ENCODE results near the gene INPP4B. TPM values are rescaled to one million over a fixed set of nuclear protein-coding genes. Genes with fewer than 3 reads are reported as not detected.

The INPP4B gene
- polyA plus RNA-seq, 1 of the 3 experiments (the other 2 are of a cell fraction), result 0.08 TPM

DNA sequence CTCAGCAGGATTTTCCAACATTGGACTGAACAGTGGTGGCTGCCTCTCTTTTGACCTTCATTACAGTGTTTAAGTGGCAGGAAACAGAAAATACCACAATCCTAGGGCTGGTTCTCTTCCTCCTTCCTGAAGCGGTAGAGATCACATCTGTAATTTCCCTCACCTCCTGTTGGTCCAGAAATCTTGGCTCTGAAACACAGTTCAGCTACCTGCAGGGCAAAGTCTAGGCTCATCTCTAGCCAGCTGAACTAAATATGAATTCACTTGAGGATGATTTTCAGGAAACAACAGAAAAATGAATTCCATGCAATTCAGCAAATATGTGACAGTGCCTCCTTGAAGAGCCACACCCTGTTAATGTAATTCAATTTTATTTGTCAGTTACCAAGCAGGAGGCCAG, 531.9 kb downstream of the INPP4B start:
- no peak overlapping the region for H3K9ac ChIP-seq
- no peaks in the 10 kb centered on the region for H3K9me2 ChIP-seq
- DNase-seq, result no peak
- POLR2A ChIA-PET, result no interaction called here
- WGBS (ENCODE audit: low lambda C conversion rate), result 100% methylated on average over 1 of the region's 1 CpG
- H3K27me3 ChIP-seq (ENCODE audit: insufficient read depth), result no peaks in the 10 kb centered on the region; the same call in 1 of the 2 replicates
- no peaks in the 10 kb centered on the region for H3K9me3 ChIP-seq
- no peak overlapping the region for H3K4me3 ChIP-seq (ENCODE audit: low read depth in 2 of 2, low read length in 1 of 2)
- TF ChIP-seq SMC3 (IDR thresholded peaks at IDR 0.05; ENCODE audit: low read depth, low read length) (no peak), RCOR1 (IDR thresholded peaks at IDR 0.05; ENCODE audit: low read length) (no peak), FOSL2 (IDR thresholded peaks at IDR 0.05; ENCODE audit: borderline replicate concordance, low read depth) (no peak), GABPA (IDR thresholded peaks at IDR 0.05; ENCODE audit: low read depth) (no peak), TCF12 (IDR thresholded peaks at IDR 0.05) (no peak), NRF1 (IDR thresholded peaks at IDR 0.05; ENCODE audit: low read depth, low read length) (no peak), CHD2 (IDR thresholded peaks at IDR 0.05; ENCODE audit: low read length, partially characterized antibody) (no peak), TEAD4 (IDR thresholded peaks at IDR 0.05; ENCODE audit: borderline replicate concordance, insufficient read depth) (no peak), ELF1 (IDR thresholded peaks at IDR 0.05) (no peak), MXI1 (IDR thresholded peaks at IDR 0.05; ENCODE audit: low read depth, low read length) (no peak), RFX5 (IDR thresholded peaks at IDR 0.05; ENCODE audit: low read length) (no peak), JUND (IDR thresholded peaks at IDR 0.05) (no peak)
- TF ChIP-seq, protein P1, sequence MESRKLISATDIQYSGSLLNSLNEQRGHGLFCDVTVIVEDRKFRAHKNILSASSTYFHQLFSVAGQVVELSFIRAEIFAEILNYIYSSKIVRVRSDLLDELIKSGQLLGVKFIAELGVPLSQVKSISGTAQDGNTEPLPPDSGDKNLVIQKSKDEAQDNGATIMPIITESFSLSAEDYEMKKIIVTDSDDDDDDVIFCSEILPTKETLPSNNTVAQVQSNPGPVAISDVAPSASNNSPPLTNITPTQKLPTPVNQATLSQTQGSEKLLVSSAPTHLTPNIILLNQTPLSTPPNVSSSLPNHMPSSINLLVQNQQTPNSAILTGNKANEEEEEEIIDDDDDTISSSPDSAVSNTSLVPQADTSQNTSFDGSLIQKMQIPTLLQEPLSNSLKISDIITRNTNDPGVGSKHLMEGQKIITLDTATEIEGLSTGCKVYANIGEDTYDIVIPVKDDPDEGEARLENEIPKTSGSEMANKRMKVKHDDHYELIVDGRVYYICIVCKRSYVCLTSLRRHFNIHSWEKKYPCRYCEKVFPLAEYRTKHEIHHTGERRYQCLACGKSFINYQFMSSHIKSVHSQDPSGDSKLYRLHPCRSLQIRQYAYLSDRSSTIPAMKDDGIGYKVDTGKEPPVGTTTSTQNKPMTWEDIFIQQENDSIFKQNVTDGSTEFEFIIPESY (IDR thresholded peaks at IDR 0.05; ENCODE audit: borderline replicate concordance, low read depth), result no peak
- TF ChIP-seq, protein P2, sequence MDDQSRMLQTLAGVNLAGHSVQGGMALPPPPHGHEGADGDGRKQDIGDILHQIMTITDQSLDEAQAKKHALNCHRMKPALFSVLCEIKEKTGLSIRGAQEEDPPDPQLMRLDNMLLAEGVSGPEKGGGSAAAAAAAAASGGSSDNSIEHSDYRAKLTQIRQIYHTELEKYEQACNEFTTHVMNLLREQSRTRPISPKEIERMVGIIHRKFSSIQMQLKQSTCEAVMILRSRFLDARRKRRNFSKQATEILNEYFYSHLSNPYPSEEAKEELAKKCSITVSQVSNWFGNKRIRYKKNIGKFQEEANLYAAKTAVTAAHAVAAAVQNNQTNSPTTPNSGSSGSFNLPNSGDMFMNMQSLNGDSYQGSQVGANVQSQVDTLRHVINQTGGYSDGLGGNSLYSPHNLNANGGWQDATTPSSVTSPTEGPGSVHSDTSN (IDR thresholded peaks at IDR 0.05), result no peak
- TF ChIP-seq, protein P3, sequence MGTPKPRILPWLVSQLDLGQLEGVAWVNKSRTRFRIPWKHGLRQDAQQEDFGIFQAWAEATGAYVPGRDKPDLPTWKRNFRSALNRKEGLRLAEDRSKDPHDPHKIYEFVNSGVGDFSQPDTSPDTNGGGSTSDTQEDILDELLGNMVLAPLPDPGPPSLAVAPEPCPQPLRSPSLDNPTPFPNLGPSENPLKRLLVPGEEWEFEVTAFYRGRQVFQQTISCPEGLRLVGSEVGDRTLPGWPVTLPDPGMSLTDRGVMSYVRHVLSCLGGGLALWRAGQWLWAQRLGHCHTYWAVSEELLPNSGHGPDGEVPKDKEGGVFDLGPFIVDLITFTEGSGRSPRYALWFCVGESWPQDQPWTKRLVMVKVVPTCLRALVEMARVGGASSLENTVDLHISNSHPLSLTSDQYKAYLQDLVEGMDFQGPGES (IDR thresholded peaks at IDR 0.05; ENCODE audit: low read depth, low read length), result no peak
- TF ChIP-seq, protein P4, sequence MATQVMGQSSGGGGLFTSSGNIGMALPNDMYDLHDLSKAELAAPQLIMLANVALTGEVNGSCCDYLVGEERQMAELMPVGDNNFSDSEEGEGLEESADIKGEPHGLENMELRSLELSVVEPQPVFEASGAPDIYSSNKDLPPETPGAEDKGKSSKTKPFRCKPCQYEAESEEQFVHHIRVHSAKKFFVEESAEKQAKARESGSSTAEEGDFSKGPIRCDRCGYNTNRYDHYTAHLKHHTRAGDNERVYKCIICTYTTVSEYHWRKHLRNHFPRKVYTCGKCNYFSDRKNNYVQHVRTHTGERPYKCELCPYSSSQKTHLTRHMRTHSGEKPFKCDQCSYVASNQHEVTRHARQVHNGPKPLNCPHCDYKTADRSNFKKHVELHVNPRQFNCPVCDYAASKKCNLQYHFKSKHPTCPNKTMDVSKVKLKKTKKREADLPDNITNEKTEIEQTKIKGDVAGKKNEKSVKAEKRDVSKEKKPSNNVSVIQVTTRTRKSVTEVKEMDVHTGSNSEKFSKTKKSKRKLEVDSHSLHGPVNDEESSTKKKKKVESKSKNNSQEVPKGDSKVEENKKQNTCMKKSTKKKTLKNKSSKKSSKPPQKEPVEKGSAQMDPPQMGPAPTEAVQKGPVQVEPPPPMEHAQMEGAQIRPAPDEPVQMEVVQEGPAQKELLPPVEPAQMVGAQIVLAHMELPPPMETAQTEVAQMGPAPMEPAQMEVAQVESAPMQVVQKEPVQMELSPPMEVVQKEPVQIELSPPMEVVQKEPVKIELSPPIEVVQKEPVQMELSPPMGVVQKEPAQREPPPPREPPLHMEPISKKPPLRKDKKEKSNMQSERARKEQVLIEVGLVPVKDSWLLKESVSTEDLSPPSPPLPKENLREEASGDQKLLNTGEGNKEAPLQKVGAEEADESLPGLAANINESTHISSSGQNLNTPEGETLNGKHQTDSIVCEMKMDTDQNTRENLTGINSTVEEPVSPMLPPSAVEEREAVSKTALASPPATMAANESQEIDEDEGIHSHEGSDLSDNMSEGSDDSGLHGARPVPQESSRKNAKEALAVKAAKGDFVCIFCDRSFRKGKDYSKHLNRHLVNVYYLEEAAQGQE (IDR thresholded peaks at IDR 0.05; ENCODE audit: low read depth, low read length), result no peak
- TF ChIP-seq, protein P5, sequence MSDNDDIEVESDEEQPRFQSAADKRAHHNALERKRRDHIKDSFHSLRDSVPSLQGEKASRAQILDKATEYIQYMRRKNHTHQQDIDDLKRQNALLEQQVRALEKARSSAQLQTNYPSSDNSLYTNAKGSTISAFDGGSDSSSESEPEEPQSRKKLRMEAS (IDR thresholded peaks at IDR 0.05; ENCODE audit: low read depth), result no peak
- TF ChIP-seq, protein P6, sequence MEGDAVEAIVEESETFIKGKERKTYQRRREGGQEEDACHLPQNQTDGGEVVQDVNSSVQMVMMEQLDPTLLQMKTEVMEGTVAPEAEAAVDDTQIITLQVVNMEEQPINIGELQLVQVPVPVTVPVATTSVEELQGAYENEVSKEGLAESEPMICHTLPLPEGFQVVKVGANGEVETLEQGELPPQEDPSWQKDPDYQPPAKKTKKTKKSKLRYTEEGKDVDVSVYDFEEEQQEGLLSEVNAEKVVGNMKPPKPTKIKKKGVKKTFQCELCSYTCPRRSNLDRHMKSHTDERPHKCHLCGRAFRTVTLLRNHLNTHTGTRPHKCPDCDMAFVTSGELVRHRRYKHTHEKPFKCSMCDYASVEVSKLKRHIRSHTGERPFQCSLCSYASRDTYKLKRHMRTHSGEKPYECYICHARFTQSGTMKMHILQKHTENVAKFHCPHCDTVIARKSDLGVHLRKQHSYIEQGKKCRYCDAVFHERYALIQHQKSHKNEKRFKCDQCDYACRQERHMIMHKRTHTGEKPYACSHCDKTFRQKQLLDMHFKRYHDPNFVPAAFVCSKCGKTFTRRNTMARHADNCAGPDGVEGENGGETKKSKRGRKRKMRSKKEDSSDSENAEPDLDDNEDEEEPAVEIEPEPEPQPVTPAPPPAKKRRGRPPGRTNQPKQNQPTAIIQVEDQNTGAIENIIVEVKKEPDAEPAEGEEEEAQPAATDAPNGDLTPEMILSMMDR (IDR thresholded peaks at IDR 0.05), result no peak
- H3K36me3 ChIP-seq (replicated peaks in 1 of 2; ENCODE audit: control insufficient read depth in 1 of 2, insufficient read depth in 2 of 2, low read length in 1 of 2), result no peaks in the 10 kb centered on the region
- no peak overlapping the region for H3K4me2 ChIP-seq
- H3K79me2 ChIP-seq (ENCODE audit: insufficient read depth), result no peaks in the 10 kb centered on the region
- no peak overlapping the region for H2AFZ ChIP-seq (ENCODE audit: low read depth)
- CTCF ChIA-PET, result interaction anchor here (0.6 kb wide), 1 partner anchor 209 kb away, joined by 3 read pairs; no protein-coding TSS in a partner anchor
- H4K20me1 ChIP-seq (ENCODE audit: insufficient read depth), result no peaks in the 10 kb centered on the region
- H3K27ac ChIP-seq (ENCODE audit: low read depth in 2 of 2, low read length in 1 of 2), result no peak overlapping the region
- no peaks in the 10 kb centered on the region for H3F3A ChIP-seq (replicated peaks; ENCODE audit: insufficient read depth)
- H3K4me1 ChIP-seq (ENCODE audit: control insufficient read depth in 1 of 2, insufficient read depth in 2 of 2, low read depth in 1 of 2, low read length in 1 of 2), result no peaks in the 10 kb centered on the region; a peak in 2 of 4 replicates
